GM12872 (cell line): ENCODE measurements around the gene SAA1.

Experiments used
- TF ChIP-seq, protein P1 (sequence below): IDR thresholded peaks from 3 replicates; pipeline ENCODE4 v1.5.1; 2011; ENCODE audit warnings: low read depth, mild to moderate bottlenecking, low read length, moderate library complexity; ENCODE audit not compliant: insufficient read depth

The SAA1 gene

DNA sequence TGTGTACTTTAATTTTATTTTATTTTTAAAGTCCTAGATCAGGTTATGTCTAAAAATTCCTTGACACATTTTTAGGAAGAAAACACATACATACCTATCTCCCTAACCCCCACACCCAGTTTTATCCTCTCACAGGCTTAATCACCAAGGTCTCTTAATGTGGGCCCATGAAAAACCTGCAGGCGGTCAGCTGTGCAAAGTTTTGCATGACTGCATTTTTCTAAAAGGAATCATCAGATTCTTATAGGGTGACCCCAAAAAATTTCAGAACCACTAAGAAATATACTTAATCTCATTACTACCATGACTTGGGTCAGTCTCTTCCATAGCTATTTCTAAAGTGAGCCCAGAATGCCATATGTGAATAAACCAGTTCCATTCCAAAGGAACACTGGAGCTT is 19.8 kb downstream of the SAA1 start:
- TF ChIP-seq, protein P1, sequence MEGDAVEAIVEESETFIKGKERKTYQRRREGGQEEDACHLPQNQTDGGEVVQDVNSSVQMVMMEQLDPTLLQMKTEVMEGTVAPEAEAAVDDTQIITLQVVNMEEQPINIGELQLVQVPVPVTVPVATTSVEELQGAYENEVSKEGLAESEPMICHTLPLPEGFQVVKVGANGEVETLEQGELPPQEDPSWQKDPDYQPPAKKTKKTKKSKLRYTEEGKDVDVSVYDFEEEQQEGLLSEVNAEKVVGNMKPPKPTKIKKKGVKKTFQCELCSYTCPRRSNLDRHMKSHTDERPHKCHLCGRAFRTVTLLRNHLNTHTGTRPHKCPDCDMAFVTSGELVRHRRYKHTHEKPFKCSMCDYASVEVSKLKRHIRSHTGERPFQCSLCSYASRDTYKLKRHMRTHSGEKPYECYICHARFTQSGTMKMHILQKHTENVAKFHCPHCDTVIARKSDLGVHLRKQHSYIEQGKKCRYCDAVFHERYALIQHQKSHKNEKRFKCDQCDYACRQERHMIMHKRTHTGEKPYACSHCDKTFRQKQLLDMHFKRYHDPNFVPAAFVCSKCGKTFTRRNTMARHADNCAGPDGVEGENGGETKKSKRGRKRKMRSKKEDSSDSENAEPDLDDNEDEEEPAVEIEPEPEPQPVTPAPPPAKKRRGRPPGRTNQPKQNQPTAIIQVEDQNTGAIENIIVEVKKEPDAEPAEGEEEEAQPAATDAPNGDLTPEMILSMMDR = no peak

DNA sequence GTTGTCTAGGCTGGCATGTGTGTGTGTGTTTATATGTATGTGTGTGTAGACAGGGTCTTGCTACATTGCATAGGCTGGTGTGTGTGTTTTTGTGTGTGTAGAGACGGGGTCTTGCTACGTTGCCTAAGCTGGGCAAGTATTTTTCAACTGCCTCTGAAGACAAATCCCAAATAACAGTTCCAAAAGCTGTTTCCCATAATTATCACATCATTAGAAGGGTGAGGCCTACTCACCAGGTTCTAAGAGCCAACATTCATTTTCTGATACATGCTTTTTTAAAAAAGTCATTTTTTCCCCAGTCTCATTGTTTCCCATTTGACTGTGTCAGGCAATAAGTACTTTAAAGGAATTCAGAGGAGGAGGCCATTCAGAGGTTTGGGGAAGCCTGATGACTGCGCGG is 22.8 kb downstream of the SAA1 start:
- TF ChIP-seq, protein P1 = no peak

DNA sequence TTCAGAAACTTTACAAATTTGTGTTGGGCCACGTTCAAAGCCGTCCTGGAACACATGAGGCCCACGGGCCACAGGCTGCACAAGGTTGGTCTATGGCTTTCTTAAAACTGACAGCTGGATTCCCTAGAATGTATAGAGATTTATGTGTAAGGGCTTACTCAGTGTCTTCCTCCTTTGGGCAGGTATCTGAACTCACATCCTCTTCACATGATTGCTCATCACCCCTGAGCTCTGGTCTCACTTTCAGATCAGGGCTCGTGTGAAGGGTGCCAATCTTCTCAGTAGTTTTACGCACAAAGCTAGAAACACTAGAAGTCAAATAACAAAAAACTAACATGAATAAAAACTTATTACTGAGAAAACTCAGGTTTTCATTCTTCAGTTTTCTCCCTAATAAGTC is 28.8 kb downstream of the SAA1 start:
- TF ChIP-seq, protein P1 = no peak

DNA sequence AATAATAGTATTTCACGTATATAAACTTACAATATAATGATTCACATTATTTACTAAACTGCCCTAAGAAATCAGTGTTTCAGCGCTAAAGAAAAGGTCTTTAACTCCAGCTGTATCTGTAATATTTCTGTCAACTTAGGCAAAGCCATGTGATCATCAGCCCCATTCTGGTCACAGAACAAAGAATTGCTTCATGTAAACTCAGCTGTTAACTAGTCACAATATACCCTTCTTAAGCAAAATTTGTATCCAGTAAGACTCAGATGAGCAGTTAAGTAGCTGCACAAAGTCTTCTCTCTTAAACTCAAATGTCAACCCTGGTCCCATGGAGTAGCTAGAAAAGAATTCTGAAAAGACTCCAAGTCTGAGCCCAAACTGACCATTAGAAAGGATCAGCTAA is 29.3 kb downstream of the SAA1 start:
- TF ChIP-seq, protein P1 = no peak

DNA sequence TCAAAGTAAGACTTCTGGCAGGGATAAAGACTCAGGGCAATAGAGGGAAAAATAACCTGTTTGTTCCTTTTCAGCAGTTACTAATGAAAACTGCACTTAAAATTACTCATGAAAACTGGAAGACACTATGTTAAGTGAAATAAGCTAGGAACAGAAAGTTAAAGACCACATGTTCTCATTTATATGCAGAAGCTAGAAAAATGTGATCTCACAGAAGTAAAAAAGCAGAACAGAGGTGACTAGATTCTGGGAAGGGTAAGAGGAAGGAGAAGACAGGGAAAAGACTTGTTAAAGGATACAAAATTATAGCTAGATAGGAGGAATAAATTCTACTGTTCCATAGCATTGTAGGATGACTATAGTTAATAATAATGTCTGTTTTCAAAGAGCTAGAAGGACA is 33.7 kb downstream of the SAA1 start:
- TF ChIP-seq, protein P1 = no peak

DNA sequence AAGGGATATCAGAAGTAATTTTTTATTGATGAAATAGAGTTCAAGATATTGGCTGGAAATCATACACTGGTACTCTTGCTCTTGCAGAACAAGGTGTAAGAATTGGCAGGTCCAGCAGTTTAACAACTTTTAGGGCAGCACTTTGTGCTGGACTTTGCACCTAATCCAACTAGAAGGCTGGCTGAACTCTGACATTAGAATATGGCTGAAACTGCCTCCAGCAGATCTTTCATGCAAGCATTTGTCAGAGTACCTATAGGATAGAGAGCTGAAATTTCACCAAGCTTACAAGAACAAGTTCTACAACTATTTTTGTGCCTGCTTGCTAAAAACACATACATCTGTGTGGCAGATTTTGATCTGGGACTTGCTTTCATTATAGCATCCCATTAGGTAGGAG is 38.7 kb downstream of the SAA1 start:
- TF ChIP-seq, protein P1 = no peak

DNA sequence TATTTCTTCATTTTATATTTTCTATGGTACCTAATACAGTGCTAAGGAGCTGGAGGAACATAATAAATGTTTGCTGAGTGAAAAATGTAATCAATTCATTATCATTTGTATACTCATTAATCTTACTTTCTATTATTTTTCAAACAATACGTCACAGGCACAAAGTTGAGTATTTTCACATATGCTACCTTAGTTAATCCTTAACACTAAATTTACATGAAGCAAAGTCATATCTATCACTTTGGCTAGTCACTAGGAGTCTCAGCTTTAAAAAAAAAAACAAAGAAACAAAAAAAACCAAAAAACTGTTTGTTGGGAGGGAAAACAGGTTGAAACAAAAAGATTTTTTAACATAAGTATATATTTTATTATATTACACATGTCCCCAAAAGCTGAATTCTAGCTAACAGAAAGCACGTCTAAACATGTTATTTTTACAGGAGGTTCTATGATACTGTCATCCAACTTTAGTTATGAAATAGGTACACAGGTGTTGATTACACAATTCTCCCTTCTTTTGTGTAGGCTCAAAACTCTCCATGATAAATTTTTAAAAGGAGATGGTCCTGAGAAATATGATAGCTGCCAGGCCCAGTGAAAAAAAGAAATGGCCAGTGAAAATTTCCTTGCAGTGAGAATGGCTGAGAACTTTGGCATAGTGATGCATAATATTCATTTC is 41.5 kb downstream of the SAA1 start:
- TF ChIP-seq, protein P1 = no peak

DNA sequence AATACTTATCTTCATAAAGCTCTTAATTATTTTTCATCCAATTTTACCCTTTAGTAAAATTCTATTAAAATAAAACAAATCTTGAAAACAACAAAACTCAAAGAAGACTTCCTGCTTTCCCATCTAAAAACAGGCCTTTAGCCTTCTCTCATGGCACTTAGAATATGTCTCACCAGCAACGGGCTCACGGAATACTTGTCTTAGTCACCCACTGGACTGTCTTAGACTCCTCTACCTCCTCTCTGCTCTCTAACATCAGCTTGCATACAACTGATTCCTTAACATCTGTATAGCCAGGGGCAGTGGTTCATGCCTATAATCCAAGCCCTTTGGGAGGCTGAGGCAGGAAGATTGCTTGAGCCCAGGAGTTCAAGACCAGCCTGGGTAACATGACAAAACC is 42.2 kb downstream of the SAA1 start:
- TF ChIP-seq, protein P1 = no peak
